Testis (tissue), 3 donors: ENCODE measurements around the gene MAP3K19. TPM values are rescaled to one million over a fixed set of nuclear protein-coding genes. Genes with fewer than 3 reads are reported as not detected.

Source experiments
- DNase-seq: peaks from one replicate; pipeline ENCODE4 v3.0.0-alpha.2; 2019
- H3K27ac ChIP-seq, 2 donors: fragments of 200-600 bp; sonication (generic); one replicate each; pipeline ENCODE4 v1.5.1; 2019
- H3K27me3 ChIP-seq: fragments of 200-600 bp; sonication (generic); one replicate; pipeline ENCODE4 v1.5.1; 2019
- H3K36me3 ChIP-seq: fragments of 200-600 bp; sonication (generic); one replicate; pipeline ENCODE4 v1.5.1; 2017; ENCODE audit warnings: low read depth; ENCODE audit errors: missing control alignments
- H3K4me1 ChIP-seq: fragments of 200-600 bp; sonication (generic); one replicate; pipeline ENCODE4 v1.5.1; 2019
- H3K4me3 ChIP-seq, 2 donors: fragments of 200-600 bp; sonication (generic); one replicate each; pipeline ENCODE4 v1.5.1; 2017 to 2019
- H3K9me3 ChIP-seq: fragments of 200-600 bp; sonication (generic); one replicate; pipeline ENCODE4 v1.5.1; 2017
- POLR2A ChIP-seq: fragments of 450-650 bp; IDR thresholded peaks from one replicate; pipeline ENCODE4 v1.6.1; 2017; ENCODE audit warnings: antibody characterized with exemption, mild to moderate bottlenecking, moderate library complexity
- WGBS, 2 donors: methylation state at CpG; one replicate each; pipeline ENCODE4 v1.1.5; 2018; 5-methylcytosine and 5-hydroxymethylcytosine counted together
- intact Hi-C: fragments of 100-400 bp; cut with DNase I; formaldehyde crosslinking; loops from one replicate; pipeline ENCODE4 v1.15.1; 2023; ENCODE audit warnings: low total_unique reads
- polyA plus RNA-seq: library from polyadenylated mRNA; stranded (reverse); fragments of 350-450 nt; fragmentation: Illumina TruSeq; extraction: RNeasy Lipid Tissue Mini Kit (QIAGEN cat#74804); gene quantifications from one replicate; pipeline ENCODE4 v1.2.3, GENCODE V29; 2014; ENCODE audit warnings: low read depth, low replicate concordance; ENCODE audit not compliant: insufficient read depth
- total RNA-seq, 2 donors: library from RNA; depleted of rRNA; stranded (reverse); fragments of >200 nt; gene quantifications; one replicate each; pipeline ENCODE4 v1.2.3, GENCODE V29; 2016
- TF ChIP-seq, protein P1 (sequence below), 3 experiments: fragments of 450-650 bp in 2 of 3; fragments of 200-600 bp in 1 of 3; sonication (generic) in 1 of 3; IDR thresholded peaks; one replicate each; pipeline ENCODE4 v1.5.1; 2016 to 2019; ENCODE audit warnings: antibody characterized with exemption in 3 of 3, mild to moderate bottlenecking in 2 of 3, moderate library complexity in 1 of 3

The MAP3K19 gene
- total and polyA plus RNA-seq, 3 donors from 2014 or later, result 6.8 to 15.1 (median 9.8) TPM

DNA sequence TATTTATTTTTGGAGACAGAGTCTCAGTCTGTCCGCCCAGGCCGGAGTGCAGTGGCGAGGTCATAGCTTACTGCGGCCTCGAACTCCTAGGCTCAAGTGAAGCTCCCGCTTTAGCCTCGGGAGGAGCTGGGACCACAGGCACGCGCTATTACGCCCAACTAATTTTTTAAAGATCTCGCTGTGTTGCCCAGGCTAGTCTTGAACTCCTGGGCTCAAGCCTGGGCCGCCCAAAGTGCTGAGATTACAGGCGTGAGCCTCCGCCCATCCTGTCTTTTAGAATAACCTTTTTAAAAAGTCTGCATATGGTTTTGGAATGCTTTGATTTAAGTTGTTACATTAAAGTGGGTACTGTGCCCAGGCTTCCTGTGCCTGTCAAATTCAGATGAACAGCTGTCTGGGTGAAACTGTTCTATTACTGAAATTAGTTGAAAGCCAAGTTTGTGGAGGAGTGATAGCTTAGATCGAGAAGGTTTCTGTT, 5.8 kb upstream of the MAP3K19 start:
- TF ChIP-seq, protein P1, sequence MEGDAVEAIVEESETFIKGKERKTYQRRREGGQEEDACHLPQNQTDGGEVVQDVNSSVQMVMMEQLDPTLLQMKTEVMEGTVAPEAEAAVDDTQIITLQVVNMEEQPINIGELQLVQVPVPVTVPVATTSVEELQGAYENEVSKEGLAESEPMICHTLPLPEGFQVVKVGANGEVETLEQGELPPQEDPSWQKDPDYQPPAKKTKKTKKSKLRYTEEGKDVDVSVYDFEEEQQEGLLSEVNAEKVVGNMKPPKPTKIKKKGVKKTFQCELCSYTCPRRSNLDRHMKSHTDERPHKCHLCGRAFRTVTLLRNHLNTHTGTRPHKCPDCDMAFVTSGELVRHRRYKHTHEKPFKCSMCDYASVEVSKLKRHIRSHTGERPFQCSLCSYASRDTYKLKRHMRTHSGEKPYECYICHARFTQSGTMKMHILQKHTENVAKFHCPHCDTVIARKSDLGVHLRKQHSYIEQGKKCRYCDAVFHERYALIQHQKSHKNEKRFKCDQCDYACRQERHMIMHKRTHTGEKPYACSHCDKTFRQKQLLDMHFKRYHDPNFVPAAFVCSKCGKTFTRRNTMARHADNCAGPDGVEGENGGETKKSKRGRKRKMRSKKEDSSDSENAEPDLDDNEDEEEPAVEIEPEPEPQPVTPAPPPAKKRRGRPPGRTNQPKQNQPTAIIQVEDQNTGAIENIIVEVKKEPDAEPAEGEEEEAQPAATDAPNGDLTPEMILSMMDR (IDR thresholded peaks at IDR 0.05), result no peak
- no peak for TF ChIP-seq POLR2A
- H3K27ac ChIP-seq, result peak overlapping the region; percentile 96 to 97
- intact Hi-C loops, result no loop called here
- H3K4me1 ChIP-seq, result no peaks in the 10 kb centered on the region
- H3K36me3 ChIP-seq, result no peaks in the 10 kb centered on the region
- WGBS, 2 donors, result 3 to 7% methylated on average over 15 of the region's 15 CpGs
- H3K9me3 ChIP-seq, result no peaks in the 10 kb centered on the region
- peak; percentile 24 for DNase-seq
- peak overlapping the region; percentile 98 to 99 for H3K4me3 ChIP-seq
- H3K27me3 ChIP-seq, result no peaks in the 10 kb centered on the region

GRCh38 chr2:135052042-135052876, 5.0 kb upstream of the MAP3K19 start, which contains the start of gene RAB3GAP1:
TSS of gene RAB3GAP1 (plus strand) at chr2:135052292. CDS start at chr2:135052308, 16 bp downstream.
- intact Hi-C loops, result no loop called here
- TF ChIP-seq, protein P1 (IDR thresholded peaks at IDR 0.05), result no peak
- no peak for TF ChIP-seq POLR2A
- peak; percentile 86 for DNase-seq
- Histone ChIP-seq H3K27me3 (no peaks in the 10 kb centered on the region), H3K4me3 (peak within 1 kb of the TSS; percentile 98 to 99), H3K4me1 (no peaks in the 10 kb centered on the region), H3K9me3 (no peaks in the 10 kb centered on the region), H3K36me3 (no peaks in the 10 kb centered on the region), H3K27ac (peak within 1 kb of the TSS; percentile 96 to 97)
- WGBS, 2 donors, result 0 to 1% methylated on average over 45 of the region's 45 CpGs

DNA sequence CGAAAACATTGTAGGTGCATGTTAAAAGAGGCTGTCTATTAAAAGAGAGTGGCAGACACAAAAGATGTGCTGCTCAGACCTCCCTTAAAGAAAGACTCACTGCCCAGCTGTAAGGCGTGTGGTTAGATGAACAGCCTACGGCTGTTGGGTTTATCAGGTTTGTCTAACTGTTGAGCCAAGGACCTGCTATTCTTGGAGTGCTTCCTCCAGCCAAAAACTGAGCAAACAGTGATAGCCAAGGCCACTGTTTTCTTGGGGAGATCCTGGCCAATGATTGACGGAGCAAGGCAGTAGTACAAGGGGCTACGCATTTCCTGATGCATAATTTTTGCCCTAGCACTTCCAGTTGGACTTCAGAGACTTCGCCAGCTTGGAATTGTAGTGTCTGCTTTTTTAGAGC, 3.4 kb upstream of the MAP3K19 start:
- intact Hi-C loops, result no loop called here
- no peak for DNase-seq
- 70 to 86% methylated on average over 6 of the region's 6 CpGs for WGBS, 2 donors
- no peaks in the 10 kb centered on the region for H3K36me3 ChIP-seq
- H3K27me3 ChIP-seq, result no peaks in the 10 kb centered on the region
- H3K4me3 ChIP-seq, result no peak overlapping the region
- H3K27ac ChIP-seq, result no peak overlapping the region
- no peak for TF ChIP-seq POLR2A
- TF ChIP-seq, protein P1 (IDR thresholded peaks at IDR 0.05), result no peak
- H3K9me3 ChIP-seq, result no peaks in the 10 kb centered on the region
- H3K4me1 ChIP-seq, result no peaks in the 10 kb centered on the region

- no peaks in the 10 kb centered on the region for H3K4me1 ChIP-seq
- no peaks in the 10 kb centered on the region for H3K36me3 ChIP-seq
- 71 to 85% methylated on average over 3 of the region's 3 CpGs for WGBS, 2 donors
- H3K27me3 ChIP-seq, result no peaks in the 10 kb centered on the region
- H3K27ac ChIP-seq, result no peak overlapping the region
- TF ChIP-seq, protein P1 (IDR thresholded peaks at IDR 0.05), result no peak
- TF ChIP-seq POLR2A, result no peak
- DNase-seq, result no peak
- H3K4me3 ChIP-seq, result no peak overlapping the region
- no peaks in the 10 kb centered on the region for H3K9me3 ChIP-seq
- intact Hi-C loops, result no loop called here
These were observed 2.9 kb upstream of the MAP3K19 start for GRCh38 chr2:135050132-135050531.
